GM12878 (cell line): ENCODE results near the gene MAP2K7.

ENCODE experiments used
- RFX5 ChIP-seq: IDR thresholded peaks from 2 replicates; pipeline ENCODE4 v1.6.1; 2011; ENCODE audit warnings: low read depth, low read length, improper control_type of control experiment
- TCF7 ChIP-seq: IDR thresholded peaks from 2 replicates; pipeline ENCODE4 v1.6.1; 2014; ENCODE audit warnings: antibody characterized with exemption, borderline replicate concordance
- TF ChIP-seq, protein P1 (sequence below): IDR thresholded peaks from 2 replicates; pipeline ENCODE4 v1.6.1; 2011; ENCODE audit warnings: mild to moderate bottlenecking, low read depth, low read length, moderate library complexity; ENCODE audit not compliant: insufficient replicate concordance

- TF ChIP-seq RFX5: no peak
- TF ChIP-seq TCF7: no peak
- TF ChIP-seq, protein P1, sequence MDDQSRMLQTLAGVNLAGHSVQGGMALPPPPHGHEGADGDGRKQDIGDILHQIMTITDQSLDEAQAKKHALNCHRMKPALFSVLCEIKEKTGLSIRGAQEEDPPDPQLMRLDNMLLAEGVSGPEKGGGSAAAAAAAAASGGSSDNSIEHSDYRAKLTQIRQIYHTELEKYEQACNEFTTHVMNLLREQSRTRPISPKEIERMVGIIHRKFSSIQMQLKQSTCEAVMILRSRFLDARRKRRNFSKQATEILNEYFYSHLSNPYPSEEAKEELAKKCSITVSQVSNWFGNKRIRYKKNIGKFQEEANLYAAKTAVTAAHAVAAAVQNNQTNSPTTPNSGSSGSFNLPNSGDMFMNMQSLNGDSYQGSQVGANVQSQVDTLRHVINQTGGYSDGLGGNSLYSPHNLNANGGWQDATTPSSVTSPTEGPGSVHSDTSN: no peak
Observed at GRCh38 chr19:7907122-7907521, 3.4 kb downstream of the MAP2K7 start.
